HG03095 (cell line): Measurements from ENCODE around the gene SH3TC2.

ENCODE experiments used
- ATAC-seq: cut with Tn5 transposase; IDR thresholded peaks from one replicate; pipeline ENCODE4 v1.9.1; 2021; ENCODE audit warnings: moderate library complexity; ENCODE audit not compliant: unreplicated experiment

Gene SH3TC2

GRCh38 chr5:149030838-149031397 is 31.9 kb downstream of the SH3TC2 start:
- ATAC-seq, result no peak

DNA sequence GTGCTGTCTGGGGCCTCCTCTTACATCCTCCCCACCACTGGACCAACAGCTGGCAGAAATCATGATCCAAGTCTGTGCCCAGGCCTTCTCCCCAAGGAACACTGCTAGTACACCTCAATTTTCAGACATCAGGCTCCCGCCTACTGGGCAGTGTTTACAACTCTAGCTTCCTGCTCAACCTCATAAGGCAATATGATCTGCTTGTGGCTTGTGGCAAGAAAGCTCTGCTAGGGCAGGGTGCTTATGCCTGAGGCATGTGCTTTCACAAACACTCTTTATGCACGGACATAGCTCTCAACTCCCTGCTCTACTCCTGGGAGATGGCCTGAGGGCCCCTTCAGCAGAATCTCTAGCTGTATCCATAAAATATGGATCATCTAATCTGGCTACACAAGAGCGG is 32.5 kb downstream of the SH3TC2 start:
- ATAC-seq, result no peak

DNA sequence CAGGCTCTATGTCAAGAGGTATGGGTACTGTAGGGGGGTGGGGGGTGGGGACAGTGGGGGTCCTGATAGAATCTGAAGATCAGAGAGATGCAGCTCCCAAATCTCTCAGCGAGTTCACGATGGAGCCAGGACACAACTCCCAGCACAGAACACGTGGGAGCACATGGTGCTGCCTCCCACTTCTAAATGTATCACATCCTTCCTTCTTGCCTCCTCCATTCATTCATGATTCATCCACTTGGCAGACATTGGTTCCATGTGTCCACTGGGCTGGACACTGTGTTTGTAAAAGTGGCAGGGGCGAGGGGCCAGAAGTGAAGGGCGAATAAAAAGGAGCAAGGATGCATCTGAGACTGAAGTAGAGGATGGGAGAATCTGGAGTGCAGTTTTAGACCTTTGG is 33.9 kb downstream of the SH3TC2 start:
- no peak for ATAC-seq

DNA sequence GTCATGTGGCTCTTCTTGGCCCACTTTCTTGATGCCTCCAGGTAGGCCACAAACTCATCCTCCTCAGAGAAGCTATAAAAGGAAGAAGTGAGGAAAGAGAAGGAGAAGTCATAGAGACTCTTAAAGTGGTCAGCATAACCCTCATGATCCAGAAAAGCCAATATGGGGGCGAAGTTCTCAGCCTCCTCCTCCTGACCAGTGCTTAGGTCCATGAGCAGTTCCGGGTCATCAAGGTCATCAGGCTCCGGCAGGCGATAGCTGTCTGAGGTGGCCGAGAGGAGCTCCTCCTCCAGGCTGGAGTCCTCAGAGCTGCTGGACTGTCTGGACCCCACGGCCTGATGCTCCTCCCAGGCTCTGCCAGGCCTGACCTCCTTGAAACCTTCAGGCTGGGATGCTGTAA is 34.7 kb downstream of the SH3TC2 start:
- ATAC-seq, result no peak

DNA sequence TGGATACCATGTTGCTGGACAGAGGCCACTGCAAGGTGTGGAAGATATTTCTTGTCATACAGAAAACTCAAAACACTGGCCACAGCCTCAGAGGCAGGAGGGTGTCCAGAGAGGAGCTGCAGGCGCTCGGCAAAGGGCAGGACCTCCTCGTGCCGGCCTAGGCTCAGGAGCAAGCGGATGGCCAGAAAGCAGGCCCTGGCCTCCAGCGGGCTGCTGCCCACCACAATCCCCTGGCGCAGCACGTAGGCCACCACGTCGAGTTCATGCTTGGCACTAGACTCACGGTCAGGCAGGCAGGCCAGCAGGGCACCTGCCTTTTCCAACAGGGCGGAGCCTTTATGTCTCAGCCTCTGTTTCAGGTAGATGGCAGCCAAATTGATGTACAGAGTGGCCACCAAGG is 35.2 kb downstream of the SH3TC2 start:
- no peak for ATAC-seq

- no peak for ATAC-seq
Measured at GRCh38 chr5:149024943-149025342, 37.9 kb downstream of the SH3TC2 start.

GRCh38 chr5:149024477-149024876 is 38.4 kb downstream of the SH3TC2 start:
- ATAC-seq, result no peak

- ATAC-seq, result no peak
Measured at GRCh38 chr5:149022200-149022599, 40.7 kb downstream of the SH3TC2 start.

DNA sequence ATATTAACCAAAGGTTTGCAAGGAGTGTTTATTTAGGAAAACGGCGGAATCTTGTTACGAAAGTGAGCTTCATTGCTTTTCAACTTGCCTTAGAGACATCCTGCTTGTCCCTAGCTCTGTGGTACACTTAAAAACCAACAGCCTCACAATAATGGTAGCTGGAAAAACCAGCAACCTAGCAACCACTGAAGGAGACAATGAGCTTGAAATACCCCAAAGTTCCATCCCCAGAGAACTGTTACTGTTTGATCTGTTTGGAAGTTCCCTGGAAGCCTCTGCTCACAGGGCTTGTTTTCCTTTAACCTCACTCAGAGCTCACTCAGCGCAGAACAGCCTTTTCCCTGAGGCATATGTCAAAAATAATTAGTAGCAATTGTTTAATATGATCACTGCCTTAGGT is 43.2 kb downstream of the SH3TC2 start:
- ATAC-seq, result no peak

DNA sequence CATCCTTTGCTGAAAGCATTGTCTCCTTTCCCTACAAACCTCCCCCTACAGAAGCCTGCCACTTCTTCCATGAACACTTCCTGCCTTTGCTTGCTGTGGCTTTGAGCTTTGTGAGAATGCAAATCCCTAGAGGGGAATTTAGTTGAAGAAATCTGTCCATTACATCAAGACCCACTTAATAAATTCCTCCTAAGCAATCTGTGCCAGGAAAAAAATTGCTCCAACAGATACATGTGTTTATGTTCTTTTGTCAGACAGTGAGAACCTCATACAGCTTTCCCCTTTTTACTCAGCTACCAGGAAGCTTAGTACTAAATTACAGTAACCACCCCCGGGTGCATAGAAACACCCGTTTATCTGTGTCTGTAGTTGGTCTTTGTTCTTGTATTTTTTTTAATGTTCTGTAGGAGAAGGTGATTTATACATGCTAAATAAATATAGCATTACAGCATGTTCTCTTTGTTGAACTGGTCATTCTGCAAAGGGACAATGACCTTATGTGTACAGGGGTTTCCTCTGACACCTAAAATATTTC is 43.9 kb downstream of the SH3TC2 start:
- no peak for ATAC-seq

- no peak for ATAC-seq
Measured at GRCh38 chr5:149017636-149018035, 45.2 kb downstream of the SH3TC2 start.

DNA sequence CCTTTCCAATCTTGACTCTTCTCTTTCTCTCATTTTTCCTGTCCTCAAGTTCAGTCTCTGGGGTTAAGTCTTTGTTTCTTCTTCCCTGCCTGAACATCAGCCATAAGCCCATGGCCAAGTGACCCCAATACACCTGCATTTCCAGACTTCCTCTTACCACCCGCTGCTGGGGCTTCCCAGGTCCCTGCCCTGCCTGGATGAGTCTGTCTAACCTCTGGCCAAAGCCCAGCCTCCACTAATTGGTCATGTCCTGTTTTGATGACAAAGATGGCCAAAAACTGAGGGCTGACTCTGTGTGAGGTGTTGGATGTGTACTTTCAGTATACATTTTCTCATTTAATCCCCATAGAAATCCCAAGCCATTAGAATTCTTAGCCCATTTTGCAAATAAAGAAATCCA is 47.3 kb downstream of the SH3TC2 start:
- no peak for ATAC-seq

DNA sequence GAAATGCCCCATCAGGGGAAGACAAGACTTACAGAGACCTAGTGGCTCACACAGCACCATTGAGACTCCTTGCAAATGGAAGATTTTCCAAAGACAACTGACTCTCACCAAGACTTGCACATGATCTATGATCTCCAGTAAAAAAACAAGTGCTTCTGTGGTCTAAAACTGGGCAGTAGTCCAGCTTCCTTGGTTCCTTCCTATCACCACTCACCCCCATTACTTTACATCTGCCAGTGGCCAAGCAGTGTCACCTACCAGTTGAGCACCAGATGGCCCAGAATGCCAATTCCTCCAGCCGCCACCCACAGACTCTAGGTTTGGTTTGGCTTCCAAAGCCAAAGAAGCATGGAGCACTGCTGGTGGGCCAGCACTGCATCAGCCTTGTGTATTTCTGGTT is 47.7 kb downstream of the SH3TC2 start:
- no peak for ATAC-seq

DNA sequence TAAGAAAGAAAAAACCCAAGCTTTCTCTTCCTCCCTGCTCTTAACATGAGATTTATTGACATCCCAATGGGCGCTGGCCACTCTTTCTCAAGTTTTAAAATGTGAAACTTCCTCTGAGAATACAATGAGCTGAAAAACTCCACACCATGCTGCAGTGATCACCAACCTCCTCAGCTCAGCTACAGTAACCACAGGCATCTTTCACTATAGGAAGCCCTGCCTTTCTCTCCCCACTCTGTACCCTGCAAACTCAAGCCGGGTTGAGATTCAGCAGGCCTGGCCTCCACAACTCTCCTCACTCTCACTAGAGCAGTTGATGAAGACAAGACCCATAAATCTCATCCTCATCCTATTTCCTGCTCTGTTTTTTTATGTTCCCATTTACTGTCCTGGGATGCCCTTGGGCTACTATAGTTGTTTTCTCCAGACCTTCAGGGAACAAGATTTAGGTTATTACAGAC is 48.3 kb downstream of the SH3TC2 start:
- ATAC-seq, result no peak

DNA sequence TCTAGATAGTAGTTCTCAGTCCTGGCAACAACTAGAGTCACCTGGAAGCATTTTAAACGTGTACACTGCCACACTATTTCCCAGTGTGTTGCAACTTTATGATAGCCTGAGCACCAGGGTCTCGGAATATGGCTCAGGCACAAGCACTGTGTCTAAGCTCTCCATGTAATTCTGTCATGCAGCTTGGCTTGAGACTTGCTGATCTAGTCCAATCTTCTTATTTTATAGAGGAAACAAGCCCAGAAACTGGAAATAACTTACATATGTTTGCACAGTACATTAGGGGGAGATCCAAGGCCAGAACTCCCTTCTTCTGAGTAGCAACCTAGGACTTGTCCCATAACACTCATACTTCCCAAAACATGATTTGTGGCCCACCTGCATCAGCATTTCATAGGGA is 49.1 kb downstream of the SH3TC2 start:
- no peak for ATAC-seq

- ATAC-seq, result no peak
Measured at GRCh38 chr5:149012350-149012749, 50.5 kb downstream of the SH3TC2 start.

- no peak for ATAC-seq
Measured at GRCh38 chr5:149011728-149012127, 51.1 kb downstream of the SH3TC2 start.

DNA sequence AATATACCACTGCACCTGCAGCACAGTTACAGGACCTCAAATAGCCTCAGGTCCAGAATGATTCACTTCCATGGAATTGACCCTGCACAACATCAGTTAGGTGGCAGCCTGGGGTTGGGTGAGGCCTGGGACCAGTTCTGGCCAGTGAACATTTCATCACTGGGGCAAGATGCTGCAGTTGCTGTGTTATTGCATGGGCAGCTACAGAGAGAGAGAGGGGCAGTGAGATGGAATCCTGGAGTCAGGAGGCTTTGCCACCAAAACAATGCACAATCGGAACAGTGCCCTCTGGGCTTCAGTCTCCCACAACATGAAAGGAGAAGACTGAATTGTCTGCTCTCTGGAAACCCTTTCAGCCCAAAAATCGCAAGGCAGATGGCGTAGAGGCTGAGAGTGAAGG is 51.8 kb downstream of the SH3TC2 start:
- ATAC-seq, result no peak

GRCh38 chr5:149007174-149007573 is 55.7 kb downstream of the SH3TC2 start:
- ATAC-seq, result no peak

DNA sequence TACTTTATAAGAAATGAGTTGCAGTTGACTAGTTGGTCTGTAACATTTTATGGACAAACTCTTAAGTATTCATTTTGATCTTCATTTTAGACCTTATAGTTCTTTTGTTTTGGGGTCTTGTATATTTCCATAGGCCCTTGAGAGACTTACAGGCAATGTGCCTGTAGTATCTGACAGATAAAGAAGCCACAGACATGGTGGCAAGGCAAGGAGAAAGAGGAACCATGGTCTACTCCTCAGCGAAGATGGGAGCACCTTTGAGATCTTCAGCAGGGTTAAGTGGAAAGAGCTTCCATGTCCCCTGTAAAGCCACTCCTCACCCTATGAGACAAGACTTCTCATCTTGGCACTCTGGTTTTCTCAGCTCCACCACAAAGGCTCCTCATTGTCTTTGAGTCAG is 56.4 kb downstream of the SH3TC2 start:
- ATAC-seq, result no peak

DNA sequence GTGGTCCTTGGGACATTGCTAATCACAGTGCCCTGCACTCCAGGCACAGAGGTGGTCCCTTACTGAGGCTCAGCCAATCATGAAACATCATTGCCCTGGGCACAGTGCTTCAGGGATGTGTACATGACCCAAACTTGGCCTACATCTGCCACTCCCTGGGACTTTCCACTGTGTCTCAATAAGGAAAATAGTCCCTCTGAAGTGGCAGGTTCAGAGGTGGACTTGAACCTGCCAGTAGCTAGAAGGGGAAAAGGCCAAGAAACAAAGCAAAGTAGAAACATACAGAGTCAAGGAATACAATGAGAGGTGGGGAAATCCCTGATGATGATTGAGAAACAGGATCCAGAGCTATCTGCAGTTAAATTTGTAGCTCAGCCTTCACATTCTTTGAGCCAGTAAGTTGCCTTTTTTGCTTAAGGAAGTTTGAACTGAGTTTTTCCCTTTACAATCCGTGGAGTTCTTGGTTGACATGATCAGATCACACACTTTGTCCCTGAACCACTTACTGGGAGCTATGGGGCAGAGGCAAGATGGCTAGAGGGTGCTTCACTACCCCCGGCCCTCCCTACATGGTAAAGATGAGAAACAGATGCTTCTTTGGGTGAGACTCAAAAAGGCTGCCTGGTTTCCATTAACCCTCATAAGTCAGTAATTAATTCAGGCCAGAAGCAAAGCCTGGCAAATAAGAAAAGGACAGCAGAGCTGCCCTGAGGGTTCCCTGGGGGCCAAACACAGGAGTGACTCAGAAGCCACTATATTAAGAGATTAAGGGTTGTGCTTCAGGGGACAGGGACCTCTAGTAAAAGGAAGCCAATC is 57.6 kb downstream of the SH3TC2 start:
- no peak for ATAC-seq

GRCh38 chr5:149004559-149004958 is 58.3 kb downstream of the SH3TC2 start:
- no peak for ATAC-seq
